ENCODE results near the gene PGM1. TPM values are rescaled to one million over a fixed set of nuclear protein-coding genes. Genes with fewer than 3 reads are reported as not detected.

Gene PGM1
- total RNA-seq = 77.4 and 81.3 TPM in 2 replicates

GRCh38 chr1:63593303-63593885 lies at the start of gene PGM1:
Gene PGM1 (plus strand): TSS chr1:63593411. CDS start chr1:63593489, 78 bp downstream.

Small RNA genes within 50 kb of the gene (small RNA-seq; reads per million reads assigned to genes)
- gene RF02105 = not detected
- not detected for gene RF02106
- gene RF02107 = not detected
- gene RF02108 = not detected
- gene RF02109 = not detected
- gene RF02110 = not detected

Other genes with a start within 250 kb of the PGM1 start
- gene ALG6, start 225.8 kb upstream of the PGM1 start, total RNA-seq = 8.4 and 9.1 TPM in 2 replicates
- 13.7 and 15.1 TPM in 2 replicates for gene ITGB3BP, start 70.2 kb upstream of the PGM1 start, total RNA-seq
- 5.5 and 9.6 TPM in 2 replicates for gene EFCAB7, start 69.9 kb upstream of the PGM1 start, total RNA-seq
- 10.5 and 11.9 TPM in 2 replicates for gene ROR1, start 180.6 kb downstream of the PGM1 start, total RNA-seq

All from hair follicle dermal papilla cell (primary cell).